B cell (primary cell): ENCODE results near the gene MTUS2. TPM values are rescaled to one million over a fixed set of nuclear protein-coding genes. Genes with fewer than 3 reads are reported as not detected.

ENCODE experiments used
- ATAC-seq: fragments of 200-7000 bp; cut with Tn5 transposase; one replicate; pipeline ENCODE4 v1.10.0; 2021; ENCODE audit warnings: low read depth, mild to moderate bottlenecking, moderate number of reproducible peaks, moderate library complexity
- CTCF ChIA-PET: fragments of 350-600 bp; sonication (Branson Sonifier 250); formaldehyde crosslinking; loops from one replicate; lab custom pipeline; 2021; ENCODE audit warnings: antibody characterized with exemption, inconsistent platforms; lab: Charles Lee
- POLR2A ChIA-PET: fragments of 350-600 bp; sonication (Branson Sonifier 250); formaldehyde crosslinking; loops from one replicate; lab custom pipeline; 2021; ENCODE audit warnings: antibody characterized with exemption; lab: Charles Lee
- DNase-seq: peaks from one replicate; pipeline ENCODE4 v3.0.0; 2013
- H2AFZ ChIP-seq: 2 replicates; pipeline ENCODE4 v1.6.1; 2012; ENCODE audit warnings: mild to moderate bottlenecking, low read depth, low read length; ENCODE audit not compliant: insufficient read depth, poor library complexity, severe bottlenecking
- H3K27ac ChIP-seq, 2 donors: 1 replicate in 1 of 2; 2 replicates in 1 of 2; pipeline ENCODE4 v1.5.1; 2012 to 2013; ENCODE audit warnings: low read length in 2 of 2, mild to moderate bottlenecking in 2 of 2, moderate library complexity in 1 of 2
- H3K27me3 ChIP-seq, 4 experiments: fragments of 200-600 bp in 1 of 4; sonication (generic) in 1 of 4; replicated peaks in 1 of 4; 1 replicate in 2 of 4; 2 replicates in 2 of 4; pipeline versions ENCODE4 v1.6.1 to v1.7.0; 2013 to 2016; ENCODE audit warnings: low read length in 3 of 4, mild to moderate bottlenecking in 2 of 4, mixed read lengths in 1 of 4, moderate library complexity in 1 of 4; ENCODE audit not compliant: insufficient read depth in 4 of 4, control insufficient read depth in 3 of 4; ENCODE audit errors: control extremely low read depth in 1 of 4
- H3K36me3 ChIP-seq, 2 experiments: replicated peaks in 1 of 2; 1 replicate in 1 of 2; 2 replicates in 1 of 2; pipeline versions ENCODE4 v1.6.1 to v1.7.1; 2013; ENCODE audit warnings: low read length in 1 of 2; ENCODE audit not compliant: insufficient read depth in 2 of 2, control insufficient read depth in 1 of 2; ENCODE audit errors: control extremely low read depth in 1 of 2, extremely low read depth in 1 of 2
- H3K4me1 ChIP-seq, 2 donors: fragments of 200-600 bp in 1 of 2; sonication (generic) in 1 of 2; 1 replicate in 1 of 2; 2 replicates in 1 of 2; pipeline versions ENCODE4 v1.5.1 to v1.6.1; 2013 to 2017; ENCODE audit warnings: low read length in 2 of 2; ENCODE audit not compliant: control insufficient read depth in 2 of 2, insufficient read depth in 2 of 2
- H3K4me2 ChIP-seq: replicated peaks from 2 replicates; pipeline ENCODE3; 2012; ENCODE audit warnings: mild to moderate bottlenecking, low read depth, low read length; ENCODE audit not compliant: poor library complexity, severe bottlenecking
- H3K4me3 ChIP-seq, 5 experiments: fragments of 200-600 bp in 1 of 5; sonication (generic) in 1 of 5; 1 replicate in 3 of 5; 2 replicates in 2 of 5; pipeline versions ENCODE4 v1.5.1 to v1.7.0; 2011 to 2016; ENCODE audit warnings: low read length in 4 of 5, mild to moderate bottlenecking in 4 of 5, low read depth in 2 of 5, control low read depth in 1 of 5, moderate library complexity in 1 of 5; ENCODE audit not compliant: insufficient read depth in 1 of 5; ENCODE audit errors: control extremely low read depth in 1 of 5, extremely low read depth in 1 of 5
- H3K79me2 ChIP-seq: fragments of 200-600 bp; sonication (generic); one replicate; pipeline ENCODE4 v1.6.0; 2016; ENCODE audit warnings: low read length; ENCODE audit not compliant: control insufficient read depth, insufficient read depth
- H3K9ac ChIP-seq: fragments of 200-600 bp; sonication (generic); 2 replicates; pipeline ENCODE4 v1.6.1; 2017; ENCODE audit warnings: mild to moderate bottlenecking, low read length, moderate library complexity
- H3K9me3 ChIP-seq, 3 donors: one replicate each; pipeline versions ENCODE4 v1.6.1 to v1.7.1; 2013; ENCODE audit warnings: low read length in 2 of 3; ENCODE audit not compliant: control insufficient read depth in 2 of 3, insufficient read depth in 1 of 3; ENCODE audit errors: control extremely low read depth in 1 of 3
- H4K20me1 ChIP-seq: 2 replicates; pipeline ENCODE4 v1.6.0; 2012; ENCODE audit warnings: mild to moderate bottlenecking, low read length; ENCODE audit not compliant: insufficient read depth, control insufficient read depth, poor library complexity, severe bottlenecking
- H3K27ac Mint-ChIP-seq: one replicate; pipeline ENCODE4 v1.8.0; 2021; ENCODE audit warnings: mixed read lengths
- H3K27me3 Mint-ChIP-seq: one replicate; pipeline ENCODE4 v1.8.0; 2021; ENCODE audit warnings: mixed read lengths
- H3K4me1 Mint-ChIP-seq: one replicate; pipeline ENCODE4 v1.8.0; 2021; ENCODE audit warnings: mixed read lengths
- H3K4me3 Mint-ChIP-seq: one replicate; pipeline ENCODE4 v1.8.0; 2021; ENCODE audit warnings: mixed read lengths
- H3K9me3 Mint-ChIP-seq: one replicate; pipeline ENCODE4 v1.8.0; 2022; ENCODE audit warnings: mixed read lengths; ENCODE audit not compliant: insufficient read depth
- EZH2 ChIP-seq: IDR thresholded peaks from 2 replicates; pipeline ENCODE4 v1.6.1; 2012; ENCODE audit warnings: borderline replicate concordance, low read depth, mild to moderate bottlenecking, moderate library complexity, low read length; ENCODE audit not compliant: insufficient read depth, poor library complexity, severe bottlenecking
- WGBS: methylation state at CpG from one replicate; pipeline ENCODE4 v1.1.5; 2013; ENCODE audit warnings: missing lambda C conversion rate; ENCODE audit not compliant: insufficient coverage; 5-methylcytosine and 5-hydroxymethylcytosine counted together
- intact Hi-C: fragments of 100-400 bp; cut with micrococcal nuclease; formaldehyde crosslinking; loops from one replicate; pipeline ENCODE4 v1.10.0; 2022
- polyA plus RNA-seq: library from polyadenylated mRNA; depleted of rRNA; stranded (reverse); fragments of >200 nt; gene quantifications from 2 replicates; pipeline ENCODE4 v1.2.3, GENCODE V29; 2012
- total RNA-seq, 2 donors: library from RNA; stranded (reverse); fragments of 120-200 nt in 1 of 2; gene quantifications; 1 replicate in 1 of 2; 2 replicates in 1 of 2; pipeline versions ENCODE4 v1.2.3 to v1.2.4, GENCODE V29; 2013 to 2022
- TF ChIP-seq, protein P1 (sequence below): fragments of 200-600 bp; IDR thresholded peaks from one replicate; pipeline ENCODE4 v1.8.0; 2022; ENCODE audit warnings: antibody characterized with exemption, mild to moderate bottlenecking

MTUS2 gene
- total and polyA plus RNA-seq, 2 donors (not counting 1 experiment from before 2014, with no cell fraction given): 0.12 TPM; not detected in 1

GRCh38 chr13:29505511-29505910, 685.4 kb downstream of the MTUS2 start:
- DNase-seq: no peak
- POLR2A ChIA-PET: no interaction called here
- H3K27me3 Mint-ChIP-seq: peaks cover 31% of the 10 kb centered on the region
- Histone ChIP-seq H3K27ac (no peak overlapping the region), H3K27me3 (peaks cover 0 to 25% (median 9%) of the 10 kb centered on the region in 4 experiments), H3K9me3 (no peaks in the 10 kb centered on the region), H2AFZ (no peak overlapping the region), H3K36me3 (no peaks in the 10 kb centered on the region), H3K79me2 (no peaks in the 10 kb centered on the region), H4K20me1 (no peaks in the 10 kb centered on the region), H3K4me3 (no peak overlapping the region), H3K4me1 (peaks cover 0 to 4% of the 10 kb centered on the region in 2 donors), H3K9ac (no peak overlapping the region), H3K4me2 (no peak overlapping the region)
- intact Hi-C loops: loop anchor here (10.0 kb wide), 1 partner anchor 339 kb away; no protein-coding TSS in a partner anchor
- H3K4me1 Mint-ChIP-seq: peaks cover 7% of the 10 kb centered on the region
- no peak for TF ChIP-seq EZH2
- TF ChIP-seq, protein P1, sequence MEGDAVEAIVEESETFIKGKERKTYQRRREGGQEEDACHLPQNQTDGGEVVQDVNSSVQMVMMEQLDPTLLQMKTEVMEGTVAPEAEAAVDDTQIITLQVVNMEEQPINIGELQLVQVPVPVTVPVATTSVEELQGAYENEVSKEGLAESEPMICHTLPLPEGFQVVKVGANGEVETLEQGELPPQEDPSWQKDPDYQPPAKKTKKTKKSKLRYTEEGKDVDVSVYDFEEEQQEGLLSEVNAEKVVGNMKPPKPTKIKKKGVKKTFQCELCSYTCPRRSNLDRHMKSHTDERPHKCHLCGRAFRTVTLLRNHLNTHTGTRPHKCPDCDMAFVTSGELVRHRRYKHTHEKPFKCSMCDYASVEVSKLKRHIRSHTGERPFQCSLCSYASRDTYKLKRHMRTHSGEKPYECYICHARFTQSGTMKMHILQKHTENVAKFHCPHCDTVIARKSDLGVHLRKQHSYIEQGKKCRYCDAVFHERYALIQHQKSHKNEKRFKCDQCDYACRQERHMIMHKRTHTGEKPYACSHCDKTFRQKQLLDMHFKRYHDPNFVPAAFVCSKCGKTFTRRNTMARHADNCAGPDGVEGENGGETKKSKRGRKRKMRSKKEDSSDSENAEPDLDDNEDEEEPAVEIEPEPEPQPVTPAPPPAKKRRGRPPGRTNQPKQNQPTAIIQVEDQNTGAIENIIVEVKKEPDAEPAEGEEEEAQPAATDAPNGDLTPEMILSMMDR: no peak
- no peak overlapping the region for H3K4me3 Mint-ChIP-seq
- H3K9me3 Mint-ChIP-seq: no peaks in the 10 kb centered on the region
- no peak for ATAC-seq
- WGBS: 96% methylated on average over 8 of the region's 17 CpGs
- H3K27ac Mint-ChIP-seq: no peak overlapping the region
- CTCF ChIA-PET: interaction anchor here (1.9 to 5.5 kb wide), 2 partner anchors 9 to 419 kb away, joined by 6 to 49 read pairs; no protein-coding TSS in a partner anchor

GRCh38 chr13:29505950-29506349, 685.8 kb downstream of the MTUS2 start:
- Mint-ChIP-seq H3K4me1 (peaks cover 6% of the 10 kb centered on the region), H3K27me3 (peaks cover 31% of the 10 kb centered on the region), H3K9me3 (no peaks in the 10 kb centered on the region), H3K4me3 (no peak overlapping the region), H3K27ac (no peak overlapping the region)
- ATAC-seq (no peak), DNase-seq (no peak)
- WGBS: 98% methylated on average over 7 of the region's 10 CpGs
- Histone ChIP-seq H3K4me2 (no peak overlapping the region), H4K20me1 (no peaks in the 10 kb centered on the region), H3K4me3 (no peak overlapping the region), H3K4me1 (peaks cover 0 to 4% of the 10 kb centered on the region in 2 donors), H3K27me3 (peaks cover 0 to 25% (median 9%) of the 10 kb centered on the region in 4 experiments), H2AFZ (no peak overlapping the region), H3K27ac (no peak overlapping the region), H3K9ac (no peak overlapping the region), H3K9me3 (no peaks in the 10 kb centered on the region), H3K79me2 (no peaks in the 10 kb centered on the region), H3K36me3 (no peaks in the 10 kb centered on the region)
- POLR2A ChIA-PET: no interaction called here
- intact Hi-C loops: loop anchor here (10.0 kb wide), 1 partner anchor 339 kb away; no protein-coding TSS in a partner anchor
- TF ChIP-seq, protein P1: no peak
- no peak for TF ChIP-seq EZH2
- CTCF ChIA-PET: interaction anchor here (1.9 to 5.6 kb wide), 3 partner anchors 9 to 608 kb away, joined by 6 to 113 read pairs (median 49); no protein-coding TSS in a partner anchor
